ENCODE results near the gene MRC2.

Gene MRC2

DNA sequence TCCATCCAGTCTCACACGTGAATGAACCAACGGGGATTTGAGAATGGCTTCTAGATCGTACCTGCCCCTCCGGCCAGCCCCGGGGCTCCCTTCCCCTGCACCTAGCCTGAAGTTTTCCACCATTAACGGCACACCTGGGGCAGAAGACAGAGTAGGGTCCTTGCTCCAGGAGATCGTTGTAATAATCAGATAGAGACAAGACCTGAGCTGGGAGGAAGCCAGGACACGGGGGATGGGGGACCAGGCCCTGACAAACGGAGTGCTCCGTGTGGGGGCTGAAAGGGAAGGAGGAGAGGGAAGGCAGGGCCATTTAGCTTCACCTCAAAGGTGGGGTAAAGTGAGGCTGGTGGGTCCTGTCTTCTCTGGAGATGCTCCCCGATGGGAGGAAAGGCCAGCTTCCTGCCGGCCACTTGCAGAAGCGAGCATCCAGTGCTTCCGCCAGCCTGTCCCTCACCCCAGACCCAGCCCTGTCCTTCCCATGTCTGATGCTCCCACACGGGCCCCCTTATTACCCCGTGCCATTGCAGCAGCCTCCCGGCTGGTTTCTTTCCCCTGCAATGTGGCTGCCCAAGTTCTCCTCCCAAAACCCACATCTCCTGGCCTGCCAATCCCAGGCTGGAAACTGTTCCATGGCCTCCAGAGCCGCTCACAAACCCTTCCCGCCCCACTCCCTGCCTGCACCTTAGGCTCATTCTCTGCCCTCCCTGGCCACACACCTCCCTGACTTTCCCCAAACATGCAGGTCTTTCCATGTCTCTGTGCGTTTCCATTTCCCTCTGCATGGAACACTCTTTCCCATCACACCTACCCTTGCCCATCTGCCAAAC, 79.3 kb downstream of the MRC2 start:
- H3K4me3 ChIP-seq (ENCODE audit: insufficient read depth, low read depth, low read length) = no peak overlapping the region
- WGBS, 2 experiments = 77 to 78% methylated on average over 20 of the region's 20 CpGs

DNA sequence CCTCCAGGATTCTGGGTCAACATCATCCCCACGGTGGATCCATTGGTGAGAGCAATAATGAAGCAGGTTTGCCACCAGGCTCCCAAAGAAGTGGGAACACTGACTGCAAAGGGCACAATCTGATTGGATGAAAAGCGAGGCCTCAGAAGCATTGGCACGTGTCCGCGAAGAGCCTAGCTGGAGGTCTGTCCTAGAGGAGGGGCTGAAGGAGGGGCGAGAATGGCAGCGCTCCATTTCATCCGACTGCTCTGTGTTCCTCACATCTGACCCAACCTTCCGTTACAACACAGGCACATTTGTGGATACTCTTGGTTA, 79.9 kb downstream of the MRC2 start:
- Histone ChIP-seq H3K36me3 (ENCODE audit: control insufficient read depth, insufficient read depth, low read length) (no peaks in the 10 kb centered on the region), H3K27me3 (ENCODE audit: control insufficient read depth, insufficient read depth, low read length, poor library complexity, severe bottlenecking) (peaks cover 52% of the 10 kb centered on the region)
- WGBS, 2 experiments = 95% methylated on average over 9 of the region's 9 CpGs

More for the DNA sequence above, 79.3 kb downstream of the MRC2 start:
- Histone ChIP-seq H3K27me3 (ENCODE audit: control insufficient read depth, insufficient read depth, low read length, poor library complexity, severe bottlenecking) (peaks cover 51% of the 10 kb centered on the region), H3K36me3 (ENCODE audit: control insufficient read depth, insufficient read depth, low read length) (no peaks in the 10 kb centered on the region), H3K4me1 (ENCODE audit: control insufficient read depth, insufficient read depth, low read length) (peaks cover 16% of the 10 kb centered on the region), H3K9me3 (ENCODE audit: control insufficient read depth, low read length) (no peaks in the 10 kb centered on the region), H3K27ac (ENCODE audit: insufficient read depth, low read depth, low read length, poor library complexity, severe bottlenecking) (no peak overlapping the region)

GRCh38 chr17:62708587-62708986, 81.1 kb downstream of the MRC2 start:
- no peak overlapping the region for H3K27ac ChIP-seq (ENCODE audit: insufficient read depth, low read depth, low read length, poor library complexity, severe bottlenecking)
- H3K4me3 ChIP-seq (ENCODE audit: insufficient read depth, low read depth, low read length) = no peak overlapping the region
- peaks cover 40% of the 10 kb centered on the region for H3K27me3 ChIP-seq (ENCODE audit: control insufficient read depth, insufficient read depth, low read length, poor library complexity, severe bottlenecking)
- WGBS, 2 experiments = 87 to 89% methylated on average over 2 of the region's 2 CpGs
- no peaks in the 10 kb centered on the region for H3K36me3 ChIP-seq (ENCODE audit: control insufficient read depth, insufficient read depth, low read length)
- H3K9me3 ChIP-seq (ENCODE audit: control insufficient read depth, low read length) = no peaks in the 10 kb centered on the region
- H3K4me1 ChIP-seq (ENCODE audit: control insufficient read depth, insufficient read depth, low read length) = peaks cover 16% of the 10 kb centered on the region

More for the DNA sequence above, 79.9 kb downstream of the MRC2 start:
- Histone ChIP-seq H3K4me1 (ENCODE audit: control insufficient read depth, insufficient read depth, low read length) (peaks cover 16% of the 10 kb centered on the region), H3K27ac (ENCODE audit: insufficient read depth, low read depth, low read length, poor library complexity, severe bottlenecking) (no peak overlapping the region), H3K4me3 (ENCODE audit: insufficient read depth, low read depth, low read length) (no peak overlapping the region), H3K9me3 (ENCODE audit: control insufficient read depth, low read length) (no peaks in the 10 kb centered on the region)

- no peak overlapping the region for H3K4me3 ChIP-seq (ENCODE audit: insufficient read depth, low read depth, low read length)
- no peaks in the 10 kb centered on the region for H3K4me1 ChIP-seq (ENCODE audit: control insufficient read depth, insufficient read depth, low read length)
- peaks cover 8% of the 10 kb centered on the region for H3K27me3 ChIP-seq (ENCODE audit: control insufficient read depth, insufficient read depth, low read length, poor library complexity, severe bottlenecking)
- H3K36me3 ChIP-seq (ENCODE audit: control insufficient read depth, insufficient read depth, low read length) = no peaks in the 10 kb centered on the region
- WGBS, 2 experiments = 93 to 95% methylated on average over 8 of the region's 8 CpGs
- no peak overlapping the region for H3K27ac ChIP-seq (ENCODE audit: insufficient read depth, low read depth, low read length, poor library complexity, severe bottlenecking)
- H3K9me3 ChIP-seq (ENCODE audit: control insufficient read depth, low read length) = no peaks in the 10 kb centered on the region
Measured at GRCh38 chr17:62712171-62712581, 84.7 kb downstream of the MRC2 start.

DNA sequence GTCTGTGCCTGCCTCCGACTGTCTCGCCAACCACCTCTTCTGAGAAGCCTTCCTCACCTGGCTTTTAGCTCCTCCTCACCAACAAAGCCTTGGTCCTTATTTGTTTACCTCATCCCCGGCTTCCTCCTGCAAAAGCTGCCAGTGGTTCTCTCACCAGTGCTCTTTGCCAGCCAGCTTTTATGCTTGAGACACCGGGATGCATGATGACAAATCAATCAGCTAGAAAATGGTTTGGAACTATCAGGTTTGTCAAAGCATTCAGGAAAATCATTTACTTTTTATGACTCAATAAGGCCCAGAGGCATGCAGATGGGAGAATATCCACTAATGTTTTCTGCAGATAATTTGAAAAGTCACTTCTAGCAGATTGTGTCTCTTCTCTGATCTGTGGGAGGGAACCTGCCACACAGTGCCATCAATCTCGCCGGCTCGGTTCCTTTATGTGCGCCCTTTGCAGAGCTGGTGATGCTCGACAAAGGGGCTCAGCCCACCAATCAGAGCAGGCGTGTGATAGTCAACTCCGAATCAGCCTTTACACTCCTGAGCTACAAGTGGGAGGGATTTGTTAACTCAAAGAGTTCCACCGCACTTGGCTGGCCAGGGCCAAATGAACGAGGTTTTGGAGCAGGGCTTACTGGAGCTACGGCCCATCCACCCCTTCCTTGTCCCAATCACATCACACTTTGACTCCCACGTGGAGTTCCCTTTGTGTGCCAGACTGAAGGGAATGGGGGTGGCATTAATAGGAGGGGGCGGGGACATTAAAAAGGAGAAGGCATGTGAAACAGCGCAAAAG, 85.8 kb downstream of the MRC2 start:
- no peak overlapping the region for H3K4me3 ChIP-seq (ENCODE audit: insufficient read depth, low read depth, low read length)
- H3K27ac ChIP-seq (ENCODE audit: insufficient read depth, low read depth, low read length, poor library complexity, severe bottlenecking) = no peak overlapping the region
- H3K27me3 ChIP-seq (ENCODE audit: control insufficient read depth, insufficient read depth, low read length, poor library complexity, severe bottlenecking) = peaks cover 5% of the 10 kb centered on the region
- no peaks in the 10 kb centered on the region for H3K4me1 ChIP-seq (ENCODE audit: control insufficient read depth, insufficient read depth, low read length)
- no peaks in the 10 kb centered on the region for H3K36me3 ChIP-seq (ENCODE audit: control insufficient read depth, insufficient read depth, low read length)
- WGBS, 2 experiments = 80 to 84% methylated on average over 17 of the region's 17 CpGs
- H3K9me3 ChIP-seq (ENCODE audit: control insufficient read depth, low read length) = no peaks in the 10 kb centered on the region

DNA sequence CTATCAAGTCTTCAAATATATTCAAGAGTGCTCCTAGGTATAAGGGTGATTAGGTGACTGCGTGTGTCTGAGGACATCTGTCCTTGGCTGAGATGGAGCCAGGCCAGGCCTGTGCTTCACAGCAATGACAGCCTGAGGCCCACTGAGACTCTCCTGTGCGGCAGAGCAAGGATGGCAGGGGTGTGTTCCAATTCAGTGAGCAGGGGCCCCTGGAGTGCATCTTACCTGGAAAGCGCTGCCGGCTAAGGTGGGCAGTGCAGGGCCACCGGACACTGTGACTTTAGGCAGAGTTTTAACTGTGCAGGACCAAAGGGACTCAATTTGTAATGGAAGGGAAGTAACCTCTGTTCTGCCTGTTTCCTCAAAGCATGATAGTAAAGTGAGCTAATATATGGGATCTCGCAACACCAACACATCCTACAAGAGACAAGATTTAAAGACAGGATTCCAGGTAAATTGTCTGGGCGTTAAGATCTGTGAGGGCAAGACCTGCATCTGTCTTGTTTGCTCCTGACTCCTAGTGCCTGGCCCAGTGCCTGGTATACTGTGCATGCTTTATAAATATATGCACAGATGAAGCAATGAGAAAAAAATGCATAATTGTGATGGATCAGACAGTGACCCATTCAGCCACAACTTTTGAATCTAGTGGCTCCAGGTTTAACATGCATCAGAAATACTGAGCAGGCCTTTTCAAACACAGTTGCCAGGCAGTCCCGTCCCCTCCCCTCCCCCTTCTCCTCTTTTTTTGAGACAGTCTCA, 86.7 kb downstream of the MRC2 start:
- Histone ChIP-seq H3K36me3 (ENCODE audit: control insufficient read depth, insufficient read depth, low read length) (no peaks in the 10 kb centered on the region), H3K27me3 (ENCODE audit: control insufficient read depth, insufficient read depth, low read length, poor library complexity, severe bottlenecking) (peaks cover 5% of the 10 kb centered on the region), H3K9me3 (ENCODE audit: control insufficient read depth, low read length) (no peaks in the 10 kb centered on the region), H3K27ac (ENCODE audit: insufficient read depth, low read depth, low read length, poor library complexity, severe bottlenecking) (no peak overlapping the region), H3K4me1 (ENCODE audit: control insufficient read depth, insufficient read depth, low read length) (no peaks in the 10 kb centered on the region), H3K4me3 (ENCODE audit: insufficient read depth, low read depth, low read length) (no peak overlapping the region)
- WGBS, 2 experiments = 88 to 93% methylated on average over 8 of the region's 8 CpGs

DNA sequence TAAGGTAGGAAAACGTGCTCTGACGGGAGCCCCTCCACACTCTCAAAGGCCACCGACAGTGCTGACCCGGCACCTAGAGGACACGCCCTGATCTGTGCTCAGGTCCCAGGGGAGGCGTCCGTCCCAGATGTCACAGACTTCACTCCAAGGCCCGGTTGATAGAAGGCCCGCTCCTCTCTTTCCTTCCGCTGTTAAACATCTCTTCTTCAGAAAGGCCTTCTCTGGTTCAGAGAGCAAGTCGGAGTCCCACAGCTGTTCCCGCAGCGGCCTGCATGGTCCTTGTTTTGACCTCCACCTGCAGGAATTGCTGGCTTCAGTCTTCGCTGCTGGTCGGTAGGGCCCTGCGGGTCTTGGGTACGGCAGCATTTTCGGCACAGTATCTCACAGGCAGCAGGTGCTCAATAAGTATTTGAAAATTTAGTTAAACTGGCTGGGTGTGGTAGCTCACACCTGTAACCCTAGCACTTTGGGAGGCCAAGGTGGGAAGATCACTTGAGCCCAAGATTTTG, 88.5 kb downstream of the MRC2 start:
- no peaks in the 10 kb centered on the region for H3K4me1 ChIP-seq (ENCODE audit: control insufficient read depth, insufficient read depth, low read length)
- H3K36me3 ChIP-seq (ENCODE audit: control insufficient read depth, insufficient read depth, low read length) = no peaks in the 10 kb centered on the region
- WGBS, 2 experiments = 95 to 96% methylated on average over 18 of the region's 18 CpGs
- H3K9me3 ChIP-seq (ENCODE audit: control insufficient read depth, low read length) = no peaks in the 10 kb centered on the region
- H3K4me3 ChIP-seq (ENCODE audit: insufficient read depth, low read depth, low read length) = no peak overlapping the region
- peaks cover 5% of the 10 kb centered on the region for H3K27me3 ChIP-seq (ENCODE audit: control insufficient read depth, insufficient read depth, low read length, poor library complexity, severe bottlenecking)
- no peak overlapping the region for H3K27ac ChIP-seq (ENCODE audit: insufficient read depth, low read depth, low read length, poor library complexity, severe bottlenecking)

GRCh38 chr17:62716834-62717588, 89.5 kb downstream of the MRC2 start:
- Histone ChIP-seq H3K9me3 (ENCODE audit: control insufficient read depth, low read length) (no peaks in the 10 kb centered on the region), H3K27me3 (ENCODE audit: control insufficient read depth, insufficient read depth, low read length, poor library complexity, severe bottlenecking) (peaks cover under 1% of the 10 kb centered on the region), H3K4me1 (ENCODE audit: control insufficient read depth, insufficient read depth, low read length) (no peaks in the 10 kb centered on the region), H3K4me3 (ENCODE audit: insufficient read depth, low read depth, low read length) (no peak overlapping the region), H3K27ac (ENCODE audit: insufficient read depth, low read depth, low read length, poor library complexity, severe bottlenecking) (no peak overlapping the region), H3K36me3 (ENCODE audit: control insufficient read depth, insufficient read depth, low read length) (no peaks in the 10 kb centered on the region)
- WGBS, 2 experiments = 90 to 91% methylated on average over 23 of the region's 23 CpGs

GRCh38 chr17:62717589-62717855, 90.1 kb downstream of the MRC2 start:
- Histone ChIP-seq H3K4me1 (ENCODE audit: control insufficient read depth, insufficient read depth, low read length) (no peaks in the 10 kb centered on the region), H3K27me3 (ENCODE audit: control insufficient read depth, insufficient read depth, low read length, poor library complexity, severe bottlenecking) (no peaks in the 10 kb centered on the region), H3K27ac (ENCODE audit: insufficient read depth, low read depth, low read length, poor library complexity, severe bottlenecking) (no peak overlapping the region), H3K9me3 (ENCODE audit: control insufficient read depth, low read length) (no peaks in the 10 kb centered on the region), H3K4me3 (ENCODE audit: insufficient read depth, low read depth, low read length) (no peak overlapping the region), H3K36me3 (ENCODE audit: control insufficient read depth, insufficient read depth, low read length) (no peaks in the 10 kb centered on the region)
- WGBS, 2 experiments = 93 to 96% methylated on average over 6 of the region's 6 CpGs

Measured in ectodermal cell (in vitro differentiated cells).